Head of caudate nucleus (tissue), 42 donors: ENCODE data around the gene TECRL.

Source experiments
- DNase-seq, 42 donors: peaks; one replicate each; pipeline versions ENCODE4 v3.0.0 to v3.0.0-alpha.2; 2020 to 2021; ENCODE audit warnings: mixed read lengths in 7 of 42
- intact Hi-C: fragments of 100-400 bp; cut with DNase I; formaldehyde crosslinking; loops from one replicate; pipeline ENCODE4 v1.15.0; 2022

The TECRL gene

DNA sequence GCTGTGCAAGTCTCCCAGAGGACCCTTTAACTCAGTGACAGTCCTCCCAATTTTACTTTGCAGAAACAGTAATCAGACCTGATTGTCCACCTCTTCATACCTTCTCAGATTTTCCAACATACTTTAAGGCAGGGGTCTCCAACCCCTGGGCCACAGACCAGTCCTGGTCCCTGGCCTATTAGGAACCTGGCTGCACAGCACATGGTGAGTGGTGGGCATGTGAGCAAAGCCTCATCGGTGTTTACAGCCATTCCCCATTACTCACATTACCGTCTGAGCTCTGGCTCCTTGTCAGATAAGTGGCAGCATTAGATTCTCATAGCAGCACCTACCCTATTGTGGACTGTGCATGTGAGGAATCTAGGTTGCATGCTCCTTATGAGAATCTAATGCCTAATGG is 74.3 kb downstream of the TECRL start:
- no peak for DNase-seq
- intact Hi-C loops, result no loop called here

GRCh38 chr4:64330143-64330542 is 79.1 kb downstream of the TECRL start:
- intact Hi-C loops, result no loop called here

GRCh38 chr4:64327237-64327636 is 82.0 kb downstream of the TECRL start:
- DNase-seq, result no peak
- intact Hi-C loops, result no loop called here

More at GRCh38 chr4:64330143-64330542, 79.1 kb downstream of the TECRL start:
- no peak for DNase-seq

DNA sequence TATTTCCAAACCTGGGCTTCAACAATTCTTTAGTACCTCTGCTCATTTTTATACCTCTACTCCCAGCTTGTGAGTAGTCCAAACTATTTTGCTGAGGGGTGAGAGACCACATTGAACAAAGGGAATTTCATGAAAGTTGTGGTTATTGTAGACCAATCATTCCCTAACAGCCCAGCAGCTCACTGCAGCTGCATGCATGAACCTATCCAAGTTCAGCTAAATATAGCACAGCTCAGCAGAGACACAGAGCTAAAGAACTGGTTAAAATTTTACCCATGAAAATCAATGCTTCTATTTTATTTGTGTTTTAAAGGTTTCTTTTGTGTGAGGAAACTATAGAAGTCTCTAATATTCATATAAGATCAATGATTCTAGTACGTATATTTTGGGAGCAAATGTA is 82.7 kb downstream of the TECRL start:
- intact Hi-C loops, result no loop called here
- DNase-seq, result no peak

- no peak for DNase-seq
- intact Hi-C loops, result no loop called here
Observed at GRCh38 chr4:64306255-64306565, 103.0 kb downstream of the TECRL start.

DNA sequence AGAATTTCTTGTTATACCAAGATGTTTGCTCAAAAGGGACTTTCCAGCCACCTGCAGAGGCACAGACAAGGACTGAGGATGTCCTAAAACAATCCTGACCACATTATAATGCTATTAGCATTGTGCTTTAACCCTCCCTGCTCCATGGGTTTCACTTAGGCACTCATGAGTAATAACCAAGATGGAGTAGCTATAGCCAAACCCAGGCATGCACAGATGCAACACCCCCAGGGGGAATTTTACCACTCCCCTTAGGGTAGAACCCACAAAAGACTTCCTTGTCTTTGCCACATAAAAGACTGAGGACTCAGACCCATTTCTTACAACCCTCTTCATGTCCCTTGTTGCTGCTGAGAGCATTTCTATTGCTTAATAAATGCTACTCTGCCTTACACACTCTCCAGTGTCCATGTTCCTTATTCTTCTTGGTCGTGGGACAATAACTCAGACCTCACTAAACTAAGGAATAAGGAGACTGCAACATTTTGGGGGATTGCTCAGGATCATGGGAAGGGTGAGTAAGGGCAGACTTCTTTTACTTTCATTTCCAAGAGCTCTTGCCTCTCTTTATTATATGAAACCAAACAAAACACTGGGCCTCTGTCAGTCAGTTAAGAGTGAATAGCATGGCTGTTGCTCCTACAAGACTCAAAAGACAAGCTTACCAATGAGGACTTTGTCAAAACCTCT is 103.5 kb downstream of the TECRL start:
- intact Hi-C loops, result no loop called here
- DNase-seq, result no peak

GRCh38 chr4:64272432-64272831 is 136.8 kb downstream of the TECRL start:
- intact Hi-C loops, result no loop called here
- DNase-seq, result no peak

GRCh38 chr4:64271601-64272081 is 137.6 kb downstream of the TECRL start:
- DNase-seq, result no peak
- intact Hi-C loops, result no loop called here

GRCh38 chr4:64266669-64267068 is 142.6 kb downstream of the TECRL start:
- DNase-seq, result no peak
- intact Hi-C loops, result no loop called here

- intact Hi-C loops, result no loop called here
- no peak for DNase-seq
Observed at GRCh38 chr4:64266263-64266662, 143.0 kb downstream of the TECRL start.

- no peak for DNase-seq
- intact Hi-C loops, result no loop called here
Observed at GRCh38 chr4:64251781-64252180, 157.5 kb downstream of the TECRL start.

DNA sequence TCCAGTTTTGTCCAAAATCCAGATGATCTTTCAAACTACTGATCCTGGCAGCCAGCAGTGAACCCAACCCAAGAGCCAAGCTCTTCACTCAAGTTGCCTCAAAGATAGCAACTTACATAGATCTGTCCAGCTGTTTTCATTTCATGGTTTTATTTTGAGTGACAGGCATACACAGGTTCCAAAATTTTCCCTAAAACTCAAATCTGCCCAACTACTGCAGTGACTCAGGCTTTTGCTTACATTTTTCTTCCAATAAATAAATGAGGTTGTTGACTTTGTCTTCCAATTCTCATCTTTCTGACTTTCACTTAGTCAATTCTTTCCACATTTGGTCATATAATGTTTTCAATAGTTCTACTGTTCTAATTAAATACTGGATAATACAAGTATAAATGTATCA is 158.8 kb downstream of the TECRL start:
- DNase-seq, result no peak
- intact Hi-C loops, result no loop called here

DNA sequence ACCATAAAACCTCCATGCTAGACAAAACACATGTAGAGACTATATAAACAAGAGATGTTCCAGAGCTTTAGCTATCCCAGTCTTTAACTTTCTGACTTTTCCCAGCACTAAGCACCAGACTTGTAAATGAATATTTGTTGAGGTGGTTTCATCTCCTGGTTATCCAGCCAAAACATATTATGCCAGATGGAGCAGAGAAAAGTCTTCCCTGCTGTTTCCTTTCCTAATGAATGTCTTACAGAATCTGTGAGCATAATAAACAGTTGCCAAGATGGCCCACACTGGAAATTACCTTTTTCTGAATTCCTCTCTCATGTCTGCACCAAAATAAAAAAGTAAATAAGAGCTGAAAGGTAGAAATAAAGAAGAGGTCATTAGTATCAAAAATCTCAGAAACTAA is 159.2 kb downstream of the TECRL start:
- intact Hi-C loops, result no loop called here

GRCh38 chr4:64248186-64248585 is 161.1 kb downstream of the TECRL start:
- no peak for DNase-seq
- intact Hi-C loops, result no loop called here

More for the DNA sequence above, 159.2 kb downstream of the TECRL start:
- DNase-seq, result no peak

GRCh38 chr4:64230709-64231310 is 178.4 kb downstream of the TECRL start:
- intact Hi-C loops, result no loop called here
- DNase-seq, result peak in 1 of 42 donors; percentile 4
